ENCODE data around the gene GALNT5. TPM values are rescaled to one million over a fixed set of nuclear protein-coding genes. Genes with fewer than 3 reads are reported as not detected.

Gene GALNT5
- total RNA-seq, 1 experiment from 2014 or later, result 0.02 TPM

- no peak for DNase-seq
- no peaks in the 10 kb centered on the region for H3K27me3 ChIP-seq
- no peak overlapping the region for H3K27ac ChIP-seq
- H3K9me3 ChIP-seq (replicated peaks), result no peaks in the 10 kb centered on the region
- no peaks in the 10 kb centered on the region for H3K4me1 ChIP-seq
- H3K36me3 ChIP-seq, result no peaks in the 10 kb centered on the region
- H3K4me3 ChIP-seq, result no peak overlapping the region
Observed at GRCh38 chr2:157292853-157293252, 35.3 kb downstream of the GALNT5 start.

DNA sequence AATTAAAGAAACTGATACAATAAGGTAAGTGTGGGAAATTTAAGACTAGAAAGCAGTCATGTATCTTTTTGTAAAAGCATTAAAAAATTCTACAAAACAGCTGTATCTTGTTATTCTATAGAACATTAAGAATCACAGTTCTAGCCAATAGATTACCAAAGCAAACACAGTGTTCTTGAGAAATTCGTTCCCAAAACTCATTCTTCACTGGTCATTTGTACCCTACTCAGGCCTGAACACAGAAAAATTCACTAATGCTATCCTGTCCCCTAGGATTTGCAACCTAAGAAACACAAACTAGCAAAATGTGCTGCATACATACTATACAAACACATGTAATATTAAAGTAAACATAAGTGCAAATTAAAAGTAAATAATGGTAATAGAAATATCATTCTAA, 39.0 kb downstream of the GALNT5 start:
- H3K4me1 ChIP-seq, result no peaks in the 10 kb centered on the region
- DNase-seq, result no peak

GRCh38 chr2:157296958-157297357, 39.5 kb downstream of the GALNT5 start:
- no peaks in the 10 kb centered on the region for H3K4me1 ChIP-seq
- DNase-seq, result no peak
- no peaks in the 10 kb centered on the region; the same call in 1 of the 2 replicates for H3K9me3 ChIP-seq (replicated peaks)
- no peak overlapping the region for H3K27ac ChIP-seq
- H3K27me3 ChIP-seq, result no peaks in the 10 kb centered on the region
- H3K4me3 ChIP-seq, result no peak overlapping the region
- H3K36me3 ChIP-seq, result no peaks in the 10 kb centered on the region

More for the DNA sequence above, 39.0 kb downstream of the GALNT5 start:
- Histone ChIP-seq H3K4me3 (no peak overlapping the region), H3K9me3 (replicated peaks) (no peaks in the 10 kb centered on the region), H3K27me3 (no peaks in the 10 kb centered on the region), H3K27ac (no peak overlapping the region), H3K36me3 (no peaks in the 10 kb centered on the region)

- no peak for DNase-seq
- Histone ChIP-seq H3K36me3 (no peaks in the 10 kb centered on the region), H3K4me3 (no peak overlapping the region), H3K9me3 (replicated peaks) (no peaks in the 10 kb centered on the region; the same call in 1 of the 2 replicates), H3K27ac (no peak overlapping the region), H3K27me3 (no peaks in the 10 kb centered on the region; the same call in 1 of the 2 replicates), H3K4me1 (no peaks in the 10 kb centered on the region)
Observed at GRCh38 chr2:157301307-157301706, 43.8 kb downstream of the GALNT5 start.

DNA sequence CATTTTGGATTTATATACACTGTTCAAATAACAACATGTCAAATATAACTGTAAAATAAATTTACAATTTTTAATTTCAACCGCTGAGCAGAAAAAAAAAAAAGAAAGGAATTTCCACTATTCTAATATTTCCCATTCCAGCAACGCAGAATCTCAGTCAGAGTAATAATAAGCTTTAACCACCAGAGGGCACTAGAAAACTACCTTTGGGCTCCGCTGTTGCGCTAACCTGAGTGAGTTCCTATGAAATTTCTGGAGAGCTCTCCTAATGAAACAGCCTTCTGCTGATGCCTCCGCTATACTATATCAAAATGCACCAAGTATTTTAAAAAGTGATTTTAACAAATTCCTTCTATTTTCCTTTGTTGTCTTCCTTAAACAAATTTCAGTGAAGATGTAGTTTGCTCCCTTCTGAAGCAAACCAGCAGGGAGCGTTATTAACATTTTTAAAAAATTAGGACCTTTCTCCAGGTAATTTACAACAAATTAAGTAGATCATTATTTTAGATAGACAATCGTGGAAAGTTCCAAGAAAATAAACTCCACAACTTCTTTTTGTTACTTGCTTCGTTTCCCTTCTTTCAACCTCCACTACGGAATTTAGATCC, 45.1 kb downstream of the GALNT5 start:
- H3K27ac ChIP-seq, result no peak overlapping the region
- no peaks in the 10 kb centered on the region; the same call in 1 of the 2 replicates for H3K9me3 ChIP-seq (replicated peaks)
- peak; percentile 13 to 74 for DNase-seq
- no peaks in the 10 kb centered on the region for H3K36me3 ChIP-seq
- no peaks in the 10 kb centered on the region for H3K4me1 ChIP-seq
- H3K4me3 ChIP-seq, result no peak overlapping the region
- H3K27me3 ChIP-seq, result no peaks in the 10 kb centered on the region; the same call in 1 of the 2 replicates

DNA sequence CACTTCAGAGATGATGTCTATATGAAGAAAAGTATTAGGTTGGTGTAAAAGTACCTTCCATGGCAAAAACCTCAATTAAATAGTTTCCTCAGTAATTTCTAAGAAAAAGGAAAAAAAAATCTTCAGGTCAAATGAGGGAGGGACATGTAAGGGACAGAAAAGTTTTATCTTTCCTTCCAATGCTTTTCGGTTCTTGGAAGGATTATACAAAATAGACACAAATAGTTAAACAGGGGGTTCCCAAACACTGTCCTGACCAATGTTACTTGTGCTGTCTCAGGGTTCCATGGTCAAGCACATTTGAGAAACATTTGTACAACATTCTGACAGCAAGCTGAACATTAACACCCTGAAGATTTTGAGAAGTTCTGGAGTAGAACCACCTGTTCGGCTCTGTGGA, 46.1 kb downstream of the GALNT5 start:
- Histone ChIP-seq H3K27me3 (no peaks in the 10 kb centered on the region; the same call in 1 of the 2 replicates), H3K4me3 (no peak overlapping the region), H3K36me3 (no peaks in the 10 kb centered on the region), H3K9me3 (replicated peaks) (no peaks in the 10 kb centered on the region; the same call in 1 of the 2 replicates), H3K4me1 (no peaks in the 10 kb centered on the region), H3K27ac (no peak overlapping the region)
- no peak for DNase-seq

- no peaks in the 10 kb centered on the region; the same call in 1 of the 2 replicates for H3K27me3 ChIP-seq
- H3K36me3 ChIP-seq, result no peaks in the 10 kb centered on the region
- no peak overlapping the region for H3K4me3 ChIP-seq
- no peak overlapping the region for H3K27ac ChIP-seq
- no peaks in the 10 kb centered on the region; the same call in 1 of the 2 replicates for H3K9me3 ChIP-seq (replicated peaks)
- H3K4me1 ChIP-seq, result no peaks in the 10 kb centered on the region
- peak in 1 of 2 experiments; percentile 12 for DNase-seq
Observed at GRCh38 chr2:157304811-157305722, 47.6 kb downstream of the GALNT5 start.

DNA sequence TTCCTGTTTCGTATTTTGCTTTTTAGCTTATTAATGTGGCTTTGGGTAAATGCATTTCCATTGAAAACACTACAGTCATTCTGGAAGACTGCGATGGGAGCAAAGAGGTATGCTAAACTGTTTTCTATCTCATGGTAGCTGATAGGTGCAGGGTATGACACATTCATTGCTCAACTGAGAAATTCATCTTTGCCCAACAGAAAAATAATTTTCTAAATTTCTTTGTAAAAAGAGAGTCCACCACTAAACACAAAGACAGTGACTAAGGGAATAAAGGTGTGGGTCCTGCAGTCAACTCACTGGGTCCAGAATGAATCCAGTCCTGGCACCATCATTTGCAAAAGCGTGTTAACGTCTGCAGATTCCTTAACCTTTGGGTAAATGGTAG, 48.2 kb downstream of the GALNT5 start:
- no peak for DNase-seq
- Histone ChIP-seq H3K27ac (no peak overlapping the region), H3K4me1 (no peaks in the 10 kb centered on the region), H3K4me3 (no peak overlapping the region), H3K36me3 (no peaks in the 10 kb centered on the region), H3K27me3 (no peaks in the 10 kb centered on the region; the same call in 1 of the 2 replicates), H3K9me3 (replicated peaks) (no peaks in the 10 kb centered on the region; the same call in 1 of the 2 replicates)

- H3K27ac ChIP-seq, result no peak overlapping the region
- H3K36me3 ChIP-seq, result no peaks in the 10 kb centered on the region
- no peak for DNase-seq
- H3K27me3 ChIP-seq, result no peaks in the 10 kb centered on the region; the same call in 1 of the 2 replicates
- no peaks in the 10 kb centered on the region for H3K4me1 ChIP-seq
- H3K4me3 ChIP-seq, result no peak overlapping the region
- H3K9me3 ChIP-seq (replicated peaks), result no peaks in the 10 kb centered on the region; the same call in 1 of the 2 replicates
Observed at GRCh38 chr2:157307021-157307420, 49.5 kb downstream of the GALNT5 start.

DNA sequence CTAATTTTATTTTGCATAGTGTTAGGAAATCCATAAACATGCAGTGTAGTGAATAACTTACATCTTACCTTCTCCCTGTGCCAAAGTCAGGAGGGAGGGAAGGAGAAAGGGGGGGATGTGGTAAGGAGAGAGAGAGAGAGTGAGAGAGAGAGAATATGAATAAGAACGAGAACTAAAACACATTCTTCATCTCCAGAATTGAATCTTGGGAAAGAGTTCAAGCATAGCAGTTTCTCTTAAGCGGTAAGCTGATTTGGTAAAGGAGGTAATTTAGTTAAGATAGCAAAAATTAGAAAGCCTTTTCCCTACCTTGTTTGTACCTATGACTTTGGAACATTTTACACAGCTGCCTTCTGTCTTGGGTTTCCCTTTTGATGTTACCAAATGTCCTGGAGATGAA, 52.4 kb downstream of the GALNT5 start:
- DNase-seq, result no peak
- no peaks in the 10 kb centered on the region for H3K9me3 ChIP-seq (replicated peaks)
- no peaks in the 10 kb centered on the region for H3K36me3 ChIP-seq
- H3K27ac ChIP-seq, result no peak overlapping the region
- no peaks in the 10 kb centered on the region for H3K27me3 ChIP-seq
- no peak overlapping the region for H3K4me3 ChIP-seq
- H3K4me1 ChIP-seq, result no peaks in the 10 kb centered on the region

DNA sequence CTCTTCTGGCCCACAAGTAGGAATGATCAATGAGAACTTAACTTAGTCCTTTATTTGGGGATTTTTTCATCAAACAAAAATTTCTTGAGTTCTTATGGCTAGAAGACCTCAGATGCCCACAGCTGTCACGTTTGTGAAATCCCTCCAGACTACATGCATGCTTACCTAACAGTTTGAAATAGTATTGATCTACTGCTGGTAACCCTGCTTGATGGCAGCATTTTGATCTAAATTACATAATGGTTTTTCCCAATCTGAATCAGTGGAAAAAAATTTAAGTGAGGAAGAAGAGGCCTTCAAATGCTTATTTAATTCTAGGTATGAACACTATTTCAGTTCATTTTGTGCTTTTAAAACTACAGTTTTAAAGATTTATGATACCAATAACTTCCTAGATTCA, 54.2 kb downstream of the GALNT5 start:
- no peaks in the 10 kb centered on the region for H3K9me3 ChIP-seq (replicated peaks)
- no peak overlapping the region for H3K27ac ChIP-seq
- no peaks in the 10 kb centered on the region for H3K27me3 ChIP-seq
- H3K4me3 ChIP-seq, result no peak overlapping the region
- H3K36me3 ChIP-seq, result no peaks in the 10 kb centered on the region
- H3K4me1 ChIP-seq, result no peaks in the 10 kb centered on the region
- no peak for DNase-seq

DNA sequence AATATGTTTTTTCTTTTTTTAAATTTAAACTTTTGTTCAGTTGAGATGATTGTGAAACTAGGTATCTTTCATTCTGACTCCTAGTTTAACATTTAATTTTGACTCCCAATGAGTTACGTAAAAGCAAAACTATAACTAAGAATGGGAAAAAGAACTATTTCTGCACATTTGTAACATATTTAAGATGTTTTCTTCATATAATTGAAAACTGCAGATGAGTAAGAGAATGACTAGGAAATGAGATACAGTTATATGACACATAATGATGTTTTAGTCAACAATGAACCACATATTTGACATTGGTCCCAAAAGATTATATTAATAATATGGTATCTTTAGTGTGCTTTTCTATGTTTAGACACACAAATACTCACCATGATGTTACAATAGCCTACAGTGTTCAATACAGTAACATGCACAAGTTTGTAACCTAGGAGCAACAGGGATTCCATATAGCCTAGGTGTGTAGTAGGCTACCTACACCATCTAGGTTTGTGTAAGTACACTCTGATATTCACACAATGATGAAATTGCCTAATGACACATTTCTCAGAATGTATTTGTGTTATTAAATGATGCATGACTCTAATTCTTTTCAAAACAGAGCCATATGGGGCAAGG, 55.5 kb downstream of the GALNT5 start:
- H3K4me3 ChIP-seq, result no peak overlapping the region
- no peak overlapping the region for H3K27ac ChIP-seq
- H3K36me3 ChIP-seq, result no peaks in the 10 kb centered on the region
- H3K4me1 ChIP-seq, result no peaks in the 10 kb centered on the region
- no peaks in the 10 kb centered on the region for H3K27me3 ChIP-seq
- no peaks in the 10 kb centered on the region for H3K9me3 ChIP-seq (replicated peaks)
- no peak for DNase-seq

GRCh38 chr2:157315901-157316300, 58.4 kb downstream of the GALNT5 start:
- Histone ChIP-seq H3K36me3 (no peaks in the 10 kb centered on the region), H3K27me3 (no peaks in the 10 kb centered on the region), H3K9me3 (replicated peaks) (no peaks in the 10 kb centered on the region), H3K4me1 (no peaks in the 10 kb centered on the region), H3K27ac (no peak overlapping the region), H3K4me3 (no peak overlapping the region)
- DNase-seq, result no peak

DNA sequence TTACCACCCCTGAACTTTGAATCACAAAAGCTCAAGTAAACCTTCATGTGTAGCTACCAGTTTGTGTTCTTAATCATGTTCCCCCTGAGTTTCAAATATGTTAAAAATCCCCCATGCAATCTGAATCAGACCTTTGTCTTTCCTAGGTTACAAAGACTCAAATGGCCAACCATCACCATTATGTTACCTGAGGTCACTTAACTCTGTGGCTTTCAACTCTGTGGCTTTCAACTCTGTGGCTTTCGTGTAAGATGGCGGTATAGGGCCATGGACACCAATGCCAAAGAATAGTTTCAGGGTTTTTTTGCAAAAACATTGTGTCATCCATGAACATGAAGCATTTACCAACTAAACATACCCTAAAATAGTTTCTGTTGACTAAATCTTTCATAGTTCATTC, 61.4 kb downstream of the GALNT5 start:
- no peaks in the 10 kb centered on the region for H3K9me3 ChIP-seq (replicated peaks)
- DNase-seq, result no peak
- H3K36me3 ChIP-seq, result no peaks in the 10 kb centered on the region

DNA sequence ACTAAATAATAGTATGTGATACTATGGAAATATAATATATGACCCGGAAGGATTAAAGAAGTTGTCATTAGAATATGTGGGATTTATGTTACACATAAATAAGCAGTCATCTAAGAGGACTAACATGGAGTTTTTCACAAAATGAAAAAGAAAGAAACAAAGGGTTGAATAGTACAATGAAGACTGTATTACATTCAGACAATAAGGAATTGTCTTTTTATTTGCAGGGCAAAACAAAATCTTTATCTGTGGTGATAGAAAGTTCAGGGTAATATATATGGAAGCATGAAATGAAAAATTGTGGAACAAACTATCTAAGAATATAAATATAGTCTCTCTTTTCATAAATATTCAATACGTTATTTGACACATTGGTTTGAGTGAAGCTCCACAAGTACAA, 62.3 kb downstream of the GALNT5 start:
- H3K9me3 ChIP-seq (replicated peaks), result no peaks in the 10 kb centered on the region
- no peak for DNase-seq
- no peak overlapping the region for H3K27ac ChIP-seq
- no peaks in the 10 kb centered on the region for H3K36me3 ChIP-seq
- no peaks in the 10 kb centered on the region for H3K27me3 ChIP-seq
- no peak overlapping the region for H3K4me3 ChIP-seq
- H3K4me1 ChIP-seq, result no peaks in the 10 kb centered on the region

More for the DNA sequence above, 61.4 kb downstream of the GALNT5 start:
- Histone ChIP-seq H3K4me1 (no peaks in the 10 kb centered on the region), H3K27me3 (no peaks in the 10 kb centered on the region), H3K27ac (no peak overlapping the region), H3K4me3 (no peak overlapping the region)
